ENCODE data around the gene MON2.

Gene MON2

DNA sequence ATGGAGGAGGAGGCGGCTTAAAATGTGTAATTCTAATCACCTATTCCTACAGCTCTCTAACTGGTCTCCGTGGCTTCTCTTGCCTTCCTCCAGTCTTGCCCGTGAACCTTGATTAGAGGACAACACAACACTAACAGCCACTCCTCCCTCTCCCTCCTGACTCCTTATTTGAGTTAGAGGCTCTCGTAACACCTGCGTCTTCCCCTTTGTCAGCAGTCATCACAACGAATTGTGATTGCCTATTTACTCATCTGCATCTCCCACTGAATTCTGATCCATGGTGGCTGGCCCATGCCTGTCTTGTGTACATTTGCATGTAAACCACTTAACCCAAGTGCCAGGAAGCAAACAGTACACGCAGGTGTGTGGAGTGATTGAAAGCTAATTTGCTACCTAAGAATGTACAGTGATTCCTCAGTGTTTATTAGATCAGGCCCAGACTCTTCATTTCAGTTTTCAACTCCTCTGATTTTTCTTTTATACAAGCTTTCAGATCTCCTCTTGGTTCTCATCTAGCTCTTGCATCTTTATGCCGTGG, 154.5 kb downstream of the MON2 start:
- DNase-seq, result no peak

DNA sequence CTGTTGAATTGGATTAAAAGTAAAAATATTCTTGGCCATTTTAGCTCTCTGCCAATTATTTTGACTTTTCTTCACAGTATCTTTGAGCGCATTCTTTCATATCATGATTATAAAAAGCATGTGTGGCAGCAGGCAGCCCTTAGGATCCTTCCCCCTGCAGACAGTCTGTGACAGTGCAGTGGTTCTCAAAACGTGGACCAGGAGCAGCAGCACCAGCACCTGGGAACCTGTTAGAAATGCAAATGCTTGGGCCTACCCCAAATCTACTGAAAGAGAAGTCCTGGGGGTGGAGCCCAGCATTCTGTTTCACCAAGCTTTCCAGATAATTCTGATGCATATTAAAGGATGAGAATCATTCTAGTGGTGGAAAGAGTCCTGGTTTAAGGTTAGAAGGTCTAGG, 155.6 kb downstream of the MON2 start:
- DNase-seq, result no peak

DNA sequence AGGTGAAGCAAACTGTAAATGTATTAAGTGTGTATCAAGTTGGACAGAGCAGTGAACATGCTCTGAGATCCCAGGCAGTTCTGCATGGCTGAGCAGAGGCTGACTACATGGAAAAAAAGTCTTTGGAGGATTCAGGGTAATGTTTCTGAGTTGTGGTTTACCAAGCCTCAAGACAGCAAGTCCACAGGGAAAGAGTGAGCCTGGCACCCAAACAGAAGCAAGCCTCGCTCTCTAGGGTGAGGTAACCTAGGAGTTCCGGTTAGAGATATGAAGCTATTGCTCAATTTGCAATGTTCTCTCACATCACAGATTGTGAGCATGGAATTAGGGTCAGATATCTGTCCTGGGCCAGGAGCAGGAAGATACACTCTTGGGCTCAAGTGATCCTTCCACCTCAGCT, 158.6 kb downstream of the MON2 start:
- no peak for DNase-seq

DNA sequence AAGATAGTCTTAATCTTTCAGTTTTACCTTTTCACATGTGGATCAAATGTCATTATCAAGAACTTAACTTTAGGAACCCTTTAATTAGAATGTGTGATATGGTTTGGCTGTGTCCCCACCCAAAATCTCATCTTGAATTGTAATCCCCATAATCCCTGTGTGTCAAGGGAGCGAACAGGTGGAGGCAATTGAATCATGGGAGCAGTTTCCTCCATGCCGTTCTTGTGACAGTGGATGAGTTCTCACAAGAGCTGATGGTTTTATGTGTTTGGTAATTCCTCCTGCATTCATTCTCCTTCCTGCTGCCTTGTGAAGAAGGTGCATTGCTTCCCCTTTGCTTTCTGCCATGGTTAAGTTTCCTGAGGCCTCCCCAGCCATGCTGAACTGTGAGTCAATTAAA, 160.6 kb downstream of the MON2 start:
- DNase-seq, result no peak

DNA sequence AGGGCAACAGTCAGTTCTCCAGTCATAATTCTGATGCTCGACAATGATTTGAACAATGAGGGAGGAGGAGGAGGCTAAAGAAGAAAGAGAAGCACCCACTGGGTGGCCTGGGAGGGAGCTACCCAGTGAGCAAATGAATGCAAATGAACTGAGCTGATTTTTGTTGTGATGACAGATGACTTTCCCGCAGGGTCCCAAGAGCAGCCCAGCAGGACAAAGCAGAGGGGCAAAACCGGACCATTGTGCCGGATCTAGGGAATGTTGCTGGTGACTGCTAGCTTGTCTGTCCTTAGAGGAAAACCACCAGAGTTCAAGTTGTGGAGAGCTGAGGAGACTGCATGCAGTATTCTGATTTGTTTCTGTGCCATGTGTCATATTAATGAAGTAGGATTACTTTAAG, 162.8 kb downstream of the MON2 start:
- DNase-seq, result no peak

DNA sequence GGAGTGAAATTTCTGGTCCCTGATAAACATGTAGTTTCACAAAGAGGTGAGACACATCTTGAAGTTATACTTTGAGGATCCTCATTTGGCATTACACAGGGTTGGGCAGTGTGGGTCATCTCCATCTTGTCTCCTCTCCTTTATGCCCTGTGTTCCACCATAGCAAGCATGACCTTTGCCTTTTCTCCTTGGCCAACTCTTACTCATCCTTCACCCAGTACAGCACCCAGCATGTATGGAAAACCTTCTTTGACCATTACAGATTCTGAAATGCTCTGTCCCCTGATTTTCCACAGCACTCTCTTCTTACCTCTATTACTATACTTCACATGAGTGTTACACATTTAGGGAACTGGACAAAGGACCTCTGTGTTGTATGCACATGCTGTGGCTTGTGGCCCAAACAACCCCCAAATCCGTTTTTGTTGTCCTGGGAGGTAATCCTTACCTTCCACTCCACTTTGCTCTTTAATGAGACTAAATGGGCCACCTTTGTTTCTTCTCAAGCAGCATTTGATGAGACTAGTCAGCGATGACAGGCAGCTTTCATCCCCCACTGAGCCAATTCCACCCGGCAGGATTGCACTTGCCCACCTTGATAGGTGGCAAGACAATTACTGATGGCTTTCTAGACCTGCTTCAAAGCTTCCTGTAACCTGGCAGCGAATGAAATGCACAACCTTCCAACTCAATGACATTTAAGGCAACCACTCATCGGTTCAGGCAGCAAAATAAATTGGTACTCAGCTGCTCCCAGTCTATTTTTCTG, 163.5 kb downstream of the MON2 start:
- DNase-seq, result no peak

DNA sequence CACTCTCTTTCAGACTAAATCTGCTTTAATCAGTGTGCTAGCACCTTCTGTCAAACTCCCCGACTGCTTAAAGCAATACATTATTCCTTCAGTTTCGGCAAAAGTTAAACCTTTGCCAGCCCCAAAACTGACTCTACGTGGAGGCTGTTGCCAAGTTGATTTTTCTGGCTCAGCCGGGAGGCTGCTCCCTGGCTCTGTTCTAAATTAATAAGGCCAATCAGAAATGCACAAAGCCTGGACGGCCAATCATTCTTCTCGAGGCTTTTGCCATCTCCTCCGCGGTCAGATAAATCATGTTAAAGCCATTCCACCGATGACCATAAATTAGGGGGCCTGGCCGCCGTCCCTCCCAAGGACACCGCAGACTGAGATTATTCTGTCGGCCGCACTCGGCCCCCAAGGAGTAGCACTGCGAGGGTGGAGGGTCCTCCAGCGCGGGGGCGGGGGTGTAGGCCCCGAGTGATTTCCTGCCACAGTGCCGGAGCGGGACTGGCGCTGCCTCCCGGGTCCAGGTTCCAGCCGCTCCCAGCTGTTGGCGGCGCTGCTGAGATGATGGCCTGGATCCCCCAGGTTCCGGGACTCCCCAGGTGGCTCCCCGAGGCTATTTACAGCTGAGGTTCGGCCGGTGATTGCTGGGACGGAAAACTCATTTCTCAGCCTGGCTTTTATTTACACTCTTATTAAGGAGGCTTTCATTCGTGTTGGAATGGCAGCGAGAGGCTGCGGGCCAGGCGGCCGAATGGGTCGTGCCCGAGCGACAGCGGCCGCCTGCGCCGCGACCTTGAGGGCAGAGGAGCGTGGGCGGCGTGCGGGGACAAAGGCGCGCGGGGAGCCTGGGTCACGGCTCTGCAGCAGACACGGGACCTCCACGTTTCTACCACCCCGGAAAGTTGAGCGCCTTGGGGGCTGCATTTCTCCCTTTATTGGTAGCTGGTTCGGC, 165.1 kb downstream of the MON2 start:
- no peak for DNase-seq

GRCh38 chr12:62632411-62632918, 165.8 kb downstream of the MON2 start:
- DNase-seq, result no peak

DNA sequence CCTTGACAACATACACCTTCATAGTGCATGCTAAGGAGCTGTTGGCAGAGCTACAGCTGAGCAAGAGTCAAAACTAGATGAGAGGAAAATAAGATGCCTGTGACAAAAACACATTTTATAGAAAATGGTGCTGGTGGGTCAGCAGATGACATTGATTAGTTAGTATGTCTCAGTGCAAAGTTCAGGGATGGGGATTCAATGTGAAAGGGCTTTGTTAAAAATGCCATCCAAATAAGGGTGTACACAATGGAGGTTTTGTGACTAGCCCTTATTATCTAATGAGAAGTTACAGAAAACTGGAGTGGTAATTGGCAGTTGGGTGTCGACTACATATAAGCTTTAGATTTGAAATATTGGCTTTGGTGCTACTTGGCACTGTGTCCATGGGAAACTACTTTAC, 169.0 kb downstream of the MON2 start:
- no peak for DNase-seq

- DNase-seq, result no peak
These were observed 171.1 kb downstream of the MON2 start for GRCh38 chr12:62637679-62638078.

DNA sequence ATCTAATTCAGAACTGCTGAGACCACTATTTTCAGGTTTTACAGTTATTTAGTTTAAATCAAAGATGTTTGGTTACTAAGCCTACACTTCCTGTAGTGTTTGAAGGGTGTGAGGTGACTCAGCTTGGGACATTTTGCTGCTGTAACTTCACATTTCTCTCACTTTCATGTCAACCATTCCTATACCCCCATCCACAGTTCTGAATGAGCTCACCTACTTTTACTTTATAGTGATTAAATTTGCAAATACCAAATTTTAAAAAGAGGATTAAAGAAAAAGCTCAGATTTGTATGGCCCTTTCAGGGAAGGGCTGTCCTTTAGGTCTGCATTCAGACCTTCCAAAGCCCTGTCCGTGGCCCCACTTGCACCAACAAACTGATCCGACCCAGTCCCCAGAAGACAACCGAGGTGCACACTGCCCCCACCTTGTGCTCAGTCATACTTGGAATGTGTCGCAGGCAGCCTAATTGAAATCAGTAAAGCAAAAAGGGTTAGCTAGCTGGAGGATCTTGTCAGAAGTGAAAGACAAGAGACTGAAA, 174.4 kb downstream of the MON2 start:
- DNase-seq, result no peak

DNA sequence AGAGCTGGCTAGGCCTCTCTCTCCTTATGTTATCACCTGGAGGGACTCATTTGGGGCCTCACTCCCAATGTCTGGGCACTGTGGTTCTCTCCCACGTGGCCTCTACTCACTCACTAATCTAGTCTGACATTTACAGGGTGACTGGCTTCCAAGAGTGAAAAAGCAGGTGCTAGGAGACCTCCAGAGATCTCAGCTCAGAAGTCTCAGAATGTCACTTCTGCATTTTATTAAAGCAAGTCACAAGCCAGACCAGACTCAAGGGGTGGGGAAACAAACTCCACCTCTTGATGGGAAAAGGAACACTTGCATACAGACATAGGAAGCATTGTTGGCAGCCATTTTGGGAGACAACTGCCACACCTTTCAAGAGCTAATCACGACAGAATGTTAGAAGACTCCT, 175.9 kb downstream of the MON2 start:
- DNase-seq, result no peak

- DNase-seq, result no peak
These were observed 176.9 kb downstream of the MON2 start for GRCh38 chr12:62643486-62643885.

- no peak for DNase-seq
These were observed 179.9 kb downstream of the MON2 start for GRCh38 chr12:62646566-62646965.

GRCh38 chr12:62647586-62647985, 181.0 kb downstream of the MON2 start:
- no peak for DNase-seq

DNA sequence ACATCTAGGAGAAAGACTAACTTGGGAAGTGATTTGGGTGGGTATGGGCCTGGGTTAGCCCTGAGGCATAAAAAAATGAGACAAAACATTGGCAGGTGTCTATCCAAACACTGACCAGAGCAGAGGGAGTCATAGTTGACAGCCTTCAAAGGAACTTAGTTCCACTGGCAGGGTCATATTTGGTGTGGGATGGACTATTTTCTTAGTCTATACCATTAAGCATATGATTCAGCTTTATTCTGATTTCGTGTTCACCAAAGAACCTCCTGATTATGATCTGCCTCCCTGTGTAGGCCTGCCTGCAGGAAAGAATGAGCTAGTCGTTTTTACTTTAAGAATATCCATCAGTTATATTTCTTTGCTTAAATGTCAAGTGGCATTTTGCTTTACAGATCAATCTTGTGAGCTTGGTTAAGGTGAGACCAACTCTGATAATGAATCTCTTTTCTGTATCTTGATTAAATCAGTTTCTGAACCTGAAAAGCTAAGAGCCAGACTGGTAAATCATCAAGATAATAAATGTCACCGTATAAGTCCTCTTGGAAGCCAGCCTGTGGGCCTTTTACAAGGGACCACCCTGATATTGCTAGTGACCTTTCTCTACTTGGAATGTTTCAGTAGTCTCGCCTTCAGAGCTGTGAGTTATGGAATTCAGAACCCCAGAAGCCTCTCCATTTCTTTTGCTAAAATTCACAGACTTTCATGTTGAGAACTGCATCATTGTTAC, 182.9 kb downstream of the MON2 start:
- DNase-seq, result no peak
